CD4-positive, alpha-beta memory T cell (primary cell): ENCODE results near the gene CLSTN2. TPM values are rescaled to one million over a fixed set of nuclear protein-coding genes. Genes with fewer than 3 reads are reported as not detected.

Experiments used
- CTCF ChIA-PET: fragments of 350-600 bp; sonication (Branson Sonifier 250); formaldehyde crosslinking; loops from one replicate; lab custom pipeline; 2021; ENCODE audit warnings: inconsistent platforms; ENCODE audit not compliant: partially characterized antibody; lab: Charles Lee
- POLR2A ChIA-PET: fragments of 350-600 bp; sonication (Branson Sonifier 250); formaldehyde crosslinking; loops from one replicate; lab custom pipeline; 2021; ENCODE audit not compliant: partially characterized antibody; lab: Charles Lee
- DNase-seq, 5 donors: peaks; one replicate each; pipeline versions ENCODE4 v3.0.0 to v3.0.0-alpha.2; 2020 to 2022; ENCODE audit warnings: mixed read lengths in 1 of 5
- H3K27ac ChIP-seq: one replicate; pipeline ENCODE4 v1.7.0; 2013; ENCODE audit warnings: low read depth, low read length
- H3K27me3 ChIP-seq: 2 replicates; pipeline ENCODE4 v1.7.0; 2013; ENCODE audit warnings: mild to moderate bottlenecking, low read length, moderate library complexity; ENCODE audit not compliant: insufficient read depth
- H3K36me3 ChIP-seq: 2 replicates; pipeline ENCODE4 v1.7.0; 2013; ENCODE audit warnings: mild to moderate bottlenecking, low read length, moderate library complexity; ENCODE audit not compliant: insufficient read depth
- H3K4me1 ChIP-seq: 2 replicates; pipeline ENCODE4 v1.7.0; 2013; ENCODE audit warnings: mild to moderate bottlenecking, low read length, moderate library complexity; ENCODE audit not compliant: insufficient read depth
- H3K4me3 ChIP-seq, 2 donors: one replicate each; pipeline ENCODE4 v1.7.0; 2013; ENCODE audit warnings: low read length in 2 of 2, mild to moderate bottlenecking in 1 of 2
- H3K9me3 ChIP-seq, 2 donors: one replicate each; pipeline ENCODE4 v1.7.0; 2013; ENCODE audit warnings: low read length in 2 of 2, control low read depth in 1 of 2; ENCODE audit not compliant: control insufficient read depth in 1 of 2
- H3K27ac Mint-ChIP-seq, 7 donors: one replicate each; pipeline ENCODE4 v1.8.0; 2020 to 2021; ENCODE audit warnings: mixed read lengths in 7 of 7, mild to moderate bottlenecking in 6 of 7, inconsistent platforms in 3 of 7, moderate library complexity in 3 of 7
- H3K27me3 Mint-ChIP-seq, 2 donors: one replicate each; pipeline ENCODE4 v1.8.0; 2020 to 2021; ENCODE audit warnings: mixed read lengths in 2 of 2
- H3K36me3 Mint-ChIP-seq, 2 donors: one replicate each; pipeline ENCODE4 v1.8.0; 2020 to 2021; ENCODE audit warnings: mixed read lengths in 2 of 2, inconsistent platforms in 1 of 2, mild to moderate bottlenecking in 1 of 2
- H3K4me1 Mint-ChIP-seq, 4 donors: one replicate each; pipeline ENCODE4 v1.8.0; 2020 to 2021; ENCODE audit warnings: mixed read lengths in 4 of 4, mild to moderate bottlenecking in 1 of 4
- H3K4me3 Mint-ChIP-seq, 8 donors: one replicate each; pipeline ENCODE4 v1.8.0; 2020 to 2021; ENCODE audit warnings: mixed read lengths in 8 of 8, mild to moderate bottlenecking in 7 of 8, moderate library complexity in 6 of 8, inconsistent platforms in 3 of 8
- H3K9me3 Mint-ChIP-seq, 8 donors: one replicate each; pipeline ENCODE4 v1.8.0; 2020 to 2021; ENCODE audit warnings: mixed read lengths in 8 of 8, mild to moderate bottlenecking in 5 of 8, inconsistent platforms in 3 of 8, moderate library complexity in 1 of 8
- intact Hi-C: fragments of 100-400 bp; cut with micrococcal nuclease; formaldehyde crosslinking; loops from one replicate; pipeline ENCODE4 v1.15.1; 2023
- polyA plus RNA-seq, 2 donors: library from polyadenylated mRNA; unstranded; fragments of 300-500 nt; fragmentation: Illumina TruSeq; gene quantifications; one replicate each; pipeline ENCODE4 v1.2.3, GENCODE V29; 2021
- total RNA-seq, 2 experiments: library from RNA; stranded (reverse); gene quantifications; one replicate each; pipeline ENCODE4 v1.2.3, GENCODE V29; 2021

CLSTN2 gene
- total and polyA plus RNA-seq, 4 experiments from 2014 or later, result not detected

GRCh38 chr3:140501770-140502364 lies 566.9 kb downstream of the CLSTN2 start:
- Histone ChIP-seq H3K9me3 (no peaks in the 10 kb centered on the region), H3K36me3 (no peaks in the 10 kb centered on the region), H3K27ac (no peak overlapping the region), H3K27me3 (no peaks in the 10 kb centered on the region), H3K4me3 (no peak overlapping the region), H3K4me1 (no peaks in the 10 kb centered on the region)
- no peak overlapping the region for H3K4me3 Mint-ChIP-seq
- peaks cover 0 to 3% (median 0%) of the 10 kb centered on the region in 8 donors for H3K9me3 Mint-ChIP-seq
- H3K27ac Mint-ChIP-seq, result no peak overlapping the region
- ChIA-PET CTCF (no interaction called here), POLR2A (no interaction called here)
- intact Hi-C loops, result no loop called here
- no peaks in the 10 kb centered on the region for H3K36me3 Mint-ChIP-seq
- peaks cover 0 to 1% of the 10 kb centered on the region in 2 donors for H3K27me3 Mint-ChIP-seq
- no peak for DNase-seq
- H3K4me1 Mint-ChIP-seq, result no peaks in the 10 kb centered on the region

GRCh38 chr3:140505213-140505612 lies 570.2 kb downstream of the CLSTN2 start:
- no peaks in the 10 kb centered on the region for H3K4me1 ChIP-seq
- H3K27me3 Mint-ChIP-seq, result peaks cover 1 to 2% of the 10 kb centered on the region in 2 donors
- H3K9me3 Mint-ChIP-seq, result peaks cover 0 to 3% (median 0%) of the 10 kb centered on the region in 8 donors
- H3K36me3 ChIP-seq, result no peaks in the 10 kb centered on the region
- no peaks in the 10 kb centered on the region for H3K27me3 ChIP-seq
- H3K27ac ChIP-seq, result no peak overlapping the region
- H3K36me3 Mint-ChIP-seq, result no peaks in the 10 kb centered on the region
- intact Hi-C loops, result no loop called here
- no peak overlapping the region for H3K27ac Mint-ChIP-seq
- H3K4me1 Mint-ChIP-seq, result no peaks in the 10 kb centered on the region
- no peak for DNase-seq
- H3K4me3 Mint-ChIP-seq, result no peak overlapping the region
- ChIA-PET POLR2A (no interaction called here), CTCF (no interaction called here)
- no peak overlapping the region for H3K4me3 ChIP-seq
- H3K9me3 ChIP-seq, result no peaks in the 10 kb centered on the region

DNA sequence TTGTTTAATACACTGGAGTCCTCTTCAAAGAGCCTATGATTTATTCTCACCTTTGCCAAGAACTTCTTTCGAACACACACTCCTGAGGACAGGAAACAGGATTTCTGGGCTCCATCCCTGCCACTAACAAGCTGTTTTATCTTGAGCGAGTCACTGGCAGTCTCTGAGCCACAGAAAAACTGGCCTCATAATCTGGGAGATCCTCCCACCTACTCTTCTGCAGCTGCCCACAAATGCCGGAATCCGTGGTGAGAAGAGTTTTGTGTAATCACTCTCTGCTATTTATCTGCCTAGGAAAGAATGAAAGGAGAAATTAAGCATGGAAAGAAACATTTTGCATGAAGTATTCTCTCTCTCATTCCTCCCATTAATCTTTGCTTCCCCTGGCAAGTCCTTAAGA lies 570.9 kb downstream of the CLSTN2 start:
- Mint-ChIP-seq H3K9me3 (peaks cover 0 to 3% (median 0%) of the 10 kb centered on the region in 8 donors), H3K4me3 (no peak overlapping the region), H3K4me1 (no peaks in the 10 kb centered on the region), H3K27me3 (peaks cover 0 to 2% of the 10 kb centered on the region in 2 donors), H3K36me3 (no peaks in the 10 kb centered on the region), H3K27ac (no peak overlapping the region)
- no peaks in the 10 kb centered on the region for H3K4me1 ChIP-seq
- POLR2A ChIA-PET, result no interaction called here
- intact Hi-C loops, result no loop called here
- no peaks in the 10 kb centered on the region for H3K36me3 ChIP-seq
- H3K27ac ChIP-seq, result no peak overlapping the region
- no peak for DNase-seq
- H3K9me3 ChIP-seq, result no peaks in the 10 kb centered on the region
- no peak overlapping the region for H3K4me3 ChIP-seq
- H3K27me3 ChIP-seq, result no peaks in the 10 kb centered on the region
- CTCF ChIA-PET, result no interaction called here

DNA sequence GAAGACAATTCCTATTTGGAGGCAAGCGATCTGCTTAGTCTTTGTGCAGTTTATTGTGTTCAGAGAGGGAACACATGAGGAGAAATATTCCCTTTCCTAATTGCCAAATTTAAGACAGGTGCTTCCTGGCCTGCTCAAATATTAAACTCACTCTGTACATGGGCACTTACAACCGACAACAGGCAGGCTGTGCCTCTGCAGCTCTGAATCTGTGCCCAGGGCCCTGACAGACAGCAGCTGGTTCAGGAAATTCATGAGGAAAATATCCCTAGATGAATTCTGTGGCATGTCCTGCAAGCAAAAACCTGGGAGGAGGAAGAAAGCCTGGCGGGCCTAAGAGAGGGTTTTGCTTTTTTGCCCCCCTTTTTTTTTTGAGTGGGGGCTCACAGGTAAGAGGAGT lies 573.6 kb downstream of the CLSTN2 start:
- H3K4me3 ChIP-seq, result no peak overlapping the region
- Mint-ChIP-seq H3K27ac (no peak overlapping the region), H3K36me3 (no peaks in the 10 kb centered on the region), H3K27me3 (peaks cover 0 to 2% of the 10 kb centered on the region in 2 donors), H3K4me3 (no peak overlapping the region), H3K4me1 (no peaks in the 10 kb centered on the region), H3K9me3 (peaks cover 0 to 4% (median 0%) of the 10 kb centered on the region in 8 donors)
- DNase-seq, result no peak
- no peaks in the 10 kb centered on the region for H3K36me3 ChIP-seq
- H3K27ac ChIP-seq, result no peak overlapping the region
- intact Hi-C loops, result no loop called here
- ChIA-PET POLR2A (no interaction called here), CTCF (no interaction called here)
- H3K9me3 ChIP-seq, result no peaks in the 10 kb centered on the region
- H3K27me3 ChIP-seq, result no peaks in the 10 kb centered on the region
- no peaks in the 10 kb centered on the region for H3K4me1 ChIP-seq

GRCh38 chr3:140509534-140509933 lies 574.5 kb downstream of the CLSTN2 start:
- Mint-ChIP-seq H3K27me3 (peaks cover 0 to 2% of the 10 kb centered on the region in 2 donors), H3K9me3 (peaks cover 0 to 4% (median 0%) of the 10 kb centered on the region in 8 donors), H3K27ac (no peak overlapping the region), H3K36me3 (no peaks in the 10 kb centered on the region), H3K4me3 (no peak overlapping the region), H3K4me1 (no peaks in the 10 kb centered on the region)
- Histone ChIP-seq H3K27ac (no peak overlapping the region), H3K4me3 (no peak overlapping the region), H3K36me3 (no peaks in the 10 kb centered on the region), H3K9me3 (no peaks in the 10 kb centered on the region), H3K27me3 (no peaks in the 10 kb centered on the region), H3K4me1 (no peaks in the 10 kb centered on the region)
- CTCF ChIA-PET, result no interaction called here
- intact Hi-C loops, result no loop called here
- POLR2A ChIA-PET, result no interaction called here
- DNase-seq, result no peak

- Histone ChIP-seq H3K27ac (no peak overlapping the region), H3K36me3 (no peaks in the 10 kb centered on the region), H3K4me3 (no peak overlapping the region), H3K9me3 (no peaks in the 10 kb centered on the region), H3K27me3 (no peaks in the 10 kb centered on the region), H3K4me1 (no peaks in the 10 kb centered on the region)
- ChIA-PET CTCF (no interaction called here), POLR2A (no interaction called here)
- Mint-ChIP-seq H3K27me3 (peaks cover 0 to 2% of the 10 kb centered on the region in 2 donors), H3K4me3 (no peak overlapping the region), H3K27ac (no peak overlapping the region), H3K36me3 (no peaks in the 10 kb centered on the region), H3K4me1 (no peaks in the 10 kb centered on the region), H3K9me3 (peaks cover 0 to 4% (median 0%) of the 10 kb centered on the region in 8 donors)
- DNase-seq, result no peak
- intact Hi-C loops, result no loop called here
Observed at GRCh38 chr3:140510303-140510861, 575.4 kb downstream of the CLSTN2 start.

DNA sequence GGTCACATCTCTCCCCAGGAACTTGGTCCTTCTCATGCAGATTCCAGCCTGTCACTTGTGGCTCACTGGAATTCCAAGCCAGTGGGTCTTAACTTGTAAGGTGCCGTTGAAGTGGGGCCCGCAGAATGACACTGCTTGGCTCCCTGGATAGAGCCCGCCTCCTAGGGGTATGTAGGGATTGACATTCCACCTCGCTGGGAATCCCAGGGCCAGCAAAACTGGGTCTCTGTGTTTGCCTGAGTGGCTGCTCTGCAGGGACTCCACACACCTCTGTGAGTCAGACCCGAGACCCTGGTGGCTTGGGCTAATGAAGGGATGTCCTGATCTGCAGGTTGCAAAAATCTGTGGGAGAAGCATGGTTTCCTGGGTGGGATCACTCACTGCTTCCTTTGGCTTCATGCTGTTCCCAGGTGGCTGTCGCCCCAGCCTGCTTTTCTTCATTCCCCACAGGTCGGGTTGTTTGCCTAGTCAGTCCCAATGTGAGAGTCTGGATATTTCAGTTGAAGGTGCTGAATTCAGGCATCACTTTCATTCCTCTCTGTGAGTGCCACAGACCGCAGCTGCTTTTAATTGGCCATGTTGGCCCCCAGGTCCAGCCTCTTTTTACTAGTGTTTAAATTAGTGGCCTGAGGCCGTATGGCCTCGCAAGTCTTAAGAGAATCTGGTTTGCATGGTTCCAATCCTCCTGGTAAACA lies 586.9 kb downstream of the CLSTN2 start:
- no peak overlapping the region for H3K27ac Mint-ChIP-seq
- Histone ChIP-seq H3K27me3 (no peaks in the 10 kb centered on the region), H3K27ac (no peak overlapping the region), H3K4me1 (no peaks in the 10 kb centered on the region), H3K36me3 (no peaks in the 10 kb centered on the region), H3K4me3 (no peak overlapping the region), H3K9me3 (no peaks in the 10 kb centered on the region)
- H3K4me3 Mint-ChIP-seq, result no peak overlapping the region
- POLR2A ChIA-PET, result no interaction called here
- H3K36me3 Mint-ChIP-seq, result no peaks in the 10 kb centered on the region
- intact Hi-C loops, result no loop called here
- CTCF ChIA-PET, result no interaction called here
- H3K4me1 Mint-ChIP-seq, result no peaks in the 10 kb centered on the region
- H3K9me3 Mint-ChIP-seq, result peaks cover 9 to 30% (median 20%) of the 10 kb centered on the region in 8 donors
- no peak for DNase-seq
- H3K27me3 Mint-ChIP-seq, result peaks cover 5 to 17% of the 10 kb centered on the region in 2 donors
